Endothelial cell of umbilical vein (primary cell): ENCODE measurements around the gene PRKAG2. TPM values are rescaled to one million over a fixed set of nuclear protein-coding genes. Genes with fewer than 3 reads are reported as not detected.

Experiments
- BruUV-seq: library from RNA; stranded (reverse); fragments of 400-500 nt; replicated peaks from 2 replicates; lab custom pipeline; 2021; lab: Mats Ljungman, UMichigan
- CTCF ChIA-PET: fragments of 300-600, 350-600 bp; sonication (Branson Sonifier 250); formaldehyde crosslinking; loops from one replicate; lab custom pipeline; 2021; ENCODE audit warnings: antibody characterized with exemption, inconsistent platforms; lab: Charles Lee
- POLR2A ChIA-PET: fragments of 300-600, 350-600 bp; sonication (Branson Sonifier 250); formaldehyde crosslinking; loops from one replicate; lab custom pipeline; 2021; ENCODE audit warnings: antibody characterized with exemption, inconsistent platforms; lab: Charles Lee
- DNase-seq: peaks from one replicate; pipeline ENCODE4 v3.0.0-alpha.2; 2011; ENCODE audit warnings: low read depth, low spot score
- FAIRE-seq: peaks from 2 replicates; lab custom pipeline; 2011; peaks lifted over from hg19 to GRCh38; lab: Jason Lieb, UNC
- H2AFZ ChIP-seq: 2 replicates; pipeline ENCODE4 v1.6.0; 2012; ENCODE audit warnings: low read depth, low read length, control low read depth, inconsistent platforms
- H3K27ac ChIP-seq: 2 replicates; pipeline ENCODE4 v1.5.1; 2011; ENCODE audit warnings: low read depth, mild to moderate bottlenecking, control low read depth, low read length, moderate library complexity; ENCODE audit not compliant: insufficient read depth
- H3K27me3 ChIP-seq, 2 experiments: 2 replicates each; pipeline versions ENCODE4 v1.6.0 to v1.6.1; 2011; ENCODE audit warnings: low read length in 2 of 2, mixed read lengths in 1 of 2; ENCODE audit not compliant: control insufficient read depth in 2 of 2, insufficient read depth in 2 of 2
- H3K36me3 ChIP-seq, 2 experiments: 2 replicates in 1 of 2; 3 replicates in 1 of 2; pipeline ENCODE4 v1.5.1; 2011; ENCODE audit warnings: low read length in 2 of 2, mild to moderate bottlenecking in 1 of 2, moderate library complexity in 1 of 2; ENCODE audit not compliant: control insufficient read depth in 2 of 2, insufficient read depth in 2 of 2; ENCODE audit errors: extremely low read depth in 1 of 2
- H3K4me1 ChIP-seq: 3 replicates; pipeline ENCODE4 v1.5.1; 2011; ENCODE audit warnings: mild to moderate bottlenecking, low read length; ENCODE audit not compliant: control insufficient read depth, insufficient read depth; ENCODE audit errors: extremely low read depth
- H3K4me2 ChIP-seq: 2 replicates; pipeline ENCODE4 v1.6.1; 2011; ENCODE audit warnings: low read length, control low read depth, mixed read lengths; ENCODE audit not compliant: insufficient read depth
- H3K4me3 ChIP-seq, 3 experiments: fragments of 200-600 bp in 1 of 3; sonication (generic), shearing (Covaris generic) in 1 of 3; replicated peaks in 1 of 3; 2 replicates each; pipeline ENCODE4 v1.5.1; 2011 to 2016; ENCODE audit warnings: control low read depth in 3 of 3, low read length in 3 of 3, mild to moderate bottlenecking in 2 of 3, inconsistent platforms in 1 of 3, low read depth in 1 of 3, moderate library complexity in 1 of 3; ENCODE audit not compliant: insufficient read depth in 1 of 3
- H3K79me2 ChIP-seq: 2 replicates; pipeline ENCODE4 v1.6.0; 2012; ENCODE audit warnings: low read length, inconsistent platforms; ENCODE audit not compliant: control insufficient read depth, insufficient read depth
- H3K9ac ChIP-seq: replicated peaks from 2 replicates; pipeline ENCODE3; 2011; ENCODE audit warnings: low read length, control low read depth; ENCODE audit not compliant: insufficient read depth; ENCODE audit errors: extremely low read depth
- H3K9me1 ChIP-seq: replicated peaks from 3 replicates; pipeline ENCODE4 v1.6.0; 2011; ENCODE audit warnings: mild to moderate bottlenecking, low read length; ENCODE audit not compliant: control insufficient read depth, insufficient read depth; ENCODE audit errors: extremely low read depth
- H3K9me3 ChIP-seq: replicated peaks from 2 replicates; pipeline ENCODE4 v1.5.1; 2012; ENCODE audit warnings: low read length, inconsistent platforms; ENCODE audit not compliant: control insufficient read depth, insufficient read depth
- H4K20me1 ChIP-seq: replicated peaks from 2 replicates; pipeline ENCODE3; 2011; ENCODE audit warnings: mild to moderate bottlenecking, low read length; ENCODE audit not compliant: control insufficient read depth, insufficient read depth; ENCODE audit errors: extremely low read depth
- CTCF ChIP-seq, 2 donors: IDR thresholded peaks; 1 replicate in 1 of 2; 2 replicates in 1 of 2; pipeline ENCODE4 v1.5.1; 2011; ENCODE audit warnings: low read length in 2 of 2, mild to moderate bottlenecking in 2 of 2, moderate library complexity in 2 of 2, control low read depth in 1 of 2, inconsistent platforms in 1 of 2, low read depth in 1 of 2; ENCODE audit not compliant: insufficient read depth in 1 of 2; ENCODE audit errors: extremely low read depth in 1 of 2
- EZH2 ChIP-seq: IDR thresholded peaks from 2 replicates; pipeline ENCODE4 v1.6.1; 2012; ENCODE audit warnings: borderline replicate concordance, low read depth, mild to moderate bottlenecking, moderate library complexity, low read length, inconsistent platforms; ENCODE audit not compliant: severe bottlenecking
- FOS ChIP-seq: IDR thresholded peaks from 2 replicates; pipeline ENCODE4 v1.6.1; 2011; ENCODE audit warnings: mild to moderate bottlenecking, low read length, moderate library complexity, borderline replicate concordance; ENCODE audit not compliant: insufficient read depth
- GATA2 ChIP-seq: IDR thresholded peaks from 2 replicates; pipeline ENCODE4 v1.7.0; 2011; ENCODE audit warnings: low read depth, mild to moderate bottlenecking, moderate library complexity, mixed read lengths, low read length; ENCODE audit not compliant: insufficient read length, insufficient read depth
- JUN ChIP-seq: IDR thresholded peaks from 2 replicates; pipeline ENCODE4 v1.6.1; 2011; ENCODE audit warnings: borderline replicate concordance, low read depth; ENCODE audit not compliant: insufficient read length, insufficient read depth
- MAX ChIP-seq: IDR thresholded peaks from 2 replicates; pipeline ENCODE4 v1.6.1; 2011; ENCODE audit not compliant: insufficient read depth, insufficient read length
- MYC ChIP-seq: IDR thresholded peaks from one replicate; pipeline ENCODE4 v1.6.1; 2011; ENCODE audit warnings: mild to moderate bottlenecking, low read depth, low read length
- POLR2A ChIP-seq: IDR thresholded peaks from 2 replicates; pipeline ENCODE4 v1.6.1; 2012; ENCODE audit warnings: low read depth, mild to moderate bottlenecking, control low read depth, low read length
- POLR2AphosphoS5 ChIP-seq: IDR thresholded peaks from 2 replicates; pipeline ENCODE4 v1.6.1; 2012; ENCODE audit warnings: low read depth, mild to moderate bottlenecking, control low read depth, low read length, moderate library complexity; ENCODE audit not compliant: insufficient read depth
- dilution Hi-C: fragments of 300-500 bp; cut with MboI; formaldehyde crosslinking; loops from one replicate; pipeline ENCODE4 v1.15.0; 2019; ENCODE audit warnings: low sequenced_read_pairs; ENCODE audit not compliant: extremely low pct_ligation_motif_present
- intact Hi-C: fragments of 100-400 bp; cut with micrococcal nuclease; formaldehyde crosslinking; loops from one replicate; pipeline ENCODE4 v1.10.0; 2022
- polyA plus RNA-seq, 4 experiments: library from polyadenylated mRNA; depleted of rRNA in 3 of 4; stranded (reverse) in 3 of 4; unstranded in 1 of 4; fragments of >200 nt; gene quantifications; 2 replicates each; pipeline versions ENCODE4 v1.2.1 to v1.2.3, GENCODE V29; 2011 to 2012; ENCODE audit warnings: missing spikeins in 1 of 4
- total RNA-seq: library from RNA; stranded (reverse); gene quantifications from 2 replicates; pipeline ENCODE4 v1.2.3, GENCODE V29; 2021

Gene PRKAG2
- total and polyA plus RNA-seq, 2 donors (not counting 3 experiments of a cell fraction or from before 2014, with no cell fraction given) = 19.3 to 51.5 TPM

GRCh38 chr7:151861881-151862280, 15.0 kb downstream of the PRKAG2 start:
- H3K4me3 ChIP-seq = no peak overlapping the region
- H3K9me1 ChIP-seq = no peaks in the 10 kb centered on the region
- no peak overlapping the region for H3K27ac ChIP-seq
- no peaks in the 10 kb centered on the region for H3K4me1 ChIP-seq
- no peaks in the 10 kb centered on the region for H4K20me1 ChIP-seq
- no peak overlapping the region for H3K9ac ChIP-seq
- POLR2A ChIA-PET = no interaction called here
- H2AFZ ChIP-seq = no peak overlapping the region
- no TSS peak for BruUV-seq
- H3K27me3 ChIP-seq = no peaks in the 10 kb centered on the region
- FAIRE-seq = no peak
- CTCF ChIA-PET = no interaction called here
- H3K36me3 ChIP-seq = no peaks in the 10 kb centered on the region
- intact Hi-C loops (no loop called here), dilution Hi-C loops (no loop called here)
- no peak for TF ChIP-seq FOS
- TF ChIP-seq JUN = no peak
- TF ChIP-seq MAX = no peak
- no peak for TF ChIP-seq POLR2A
- no peaks in the 10 kb centered on the region for H3K9me3 ChIP-seq
- no peak for DNase-seq
- H3K79me2 ChIP-seq = no peaks in the 10 kb centered on the region
- H3K4me2 ChIP-seq = no peak overlapping the region

GRCh38 chr7:151860771-151861170, 16.1 kb downstream of the PRKAG2 start:
- H3K36me3 ChIP-seq = no peaks in the 10 kb centered on the region
- CTCF ChIA-PET = interaction anchor here (1.4 kb wide), 1 partner anchor 9 kb away, joined by 5 read pairs; no protein-coding TSS in a partner anchor

More at GRCh38 chr7:151860771-151861170, 16.1 kb downstream of the PRKAG2 start:
- H3K27me3 ChIP-seq = no peaks in the 10 kb centered on the region
- H3K4me3 ChIP-seq = no peak overlapping the region
- no peak overlapping the region for H3K4me2 ChIP-seq
- intact Hi-C loops (no loop called here), dilution Hi-C loops (no loop called here)
- no peaks in the 10 kb centered on the region for H4K20me1 ChIP-seq
- no peak overlapping the region for H3K9ac ChIP-seq
- H3K79me2 ChIP-seq = no peaks in the 10 kb centered on the region
- no peak overlapping the region for H3K27ac ChIP-seq
- no peak for DNase-seq
- POLR2A ChIA-PET = no interaction called here
- H3K9me1 ChIP-seq = no peaks in the 10 kb centered on the region
- no peak for FAIRE-seq
- H2AFZ ChIP-seq = no peak overlapping the region
- no peaks in the 10 kb centered on the region for H3K4me1 ChIP-seq
- H3K9me3 ChIP-seq = no peaks in the 10 kb centered on the region
- no TSS peak for BruUV-seq
- no peak for TF ChIP-seq MAX
- no peak for TF ChIP-seq EZH2
- no peak for TF ChIP-seq JUN
- TF ChIP-seq POLR2A = no peak
- no peak for TF ChIP-seq CTCF (IDR thresholded peaks at IDR 0.05; ENCODE audit: extremely low read depth in 1 of 2, insufficient read depth in 1 of 2, low read depth in 1 of 2, low read length in 2 of 2)
- no peak for TF ChIP-seq GATA2
- no peak for TF ChIP-seq MYC
- TF ChIP-seq FOS = no peak
- TF ChIP-seq POLR2AphosphoS5 = no peak
